Activated CD8-positive, alpha-beta T cell treated with anti-CD3 and anti-CD28 coated beads for 36 hours (primary cell): ENCODE results near the gene CDKN1C. TPM values are rescaled to one million over a fixed set of nuclear protein-coding genes. Genes with fewer than 3 reads are reported as not detected.

Experiments
- ATAC-seq: fragments of 200-7000 bp; cut with Tn5 transposase; one replicate; pipeline ENCODE4 v1.10.0; 2021; ENCODE audit warnings: mild to moderate bottlenecking, moderate library complexity
- CTCF ChIA-PET: fragments of 350-600 bp; sonication (Branson Sonifier 250); formaldehyde crosslinking; loops from one replicate; lab custom pipeline; 2021; ENCODE audit warnings: antibody characterized with exemption; lab: Charles Lee
- POLR2A ChIA-PET: fragments of 350-600 bp; sonication (Branson Sonifier 250); formaldehyde crosslinking; loops from one replicate; lab custom pipeline; 2021; ENCODE audit warnings: antibody characterized with exemption; lab: Charles Lee
- DNase-seq: peaks from one replicate; pipeline ENCODE4 v3.0.0-alpha.2; 2020
- H3K27ac Mint-ChIP-seq: one replicate; pipeline ENCODE4 v1.8.0; 2021; ENCODE audit warnings: mild to moderate bottlenecking, mixed read lengths
- H3K27me3 Mint-ChIP-seq: one replicate; pipeline ENCODE4 v1.8.0; 2021; ENCODE audit warnings: mixed read lengths
- H3K36me3 Mint-ChIP-seq: one replicate; pipeline ENCODE4 v1.8.0; 2021; ENCODE audit warnings: low read depth, mixed read lengths
- H3K4me1 Mint-ChIP-seq: one replicate; pipeline ENCODE4 v1.8.0; 2021; ENCODE audit warnings: low read depth, mixed read lengths
- H3K4me3 Mint-ChIP-seq: one replicate; pipeline ENCODE4 v1.8.0; 2021; ENCODE audit warnings: mild to moderate bottlenecking, moderate library complexity, mixed read lengths
- H3K9me3 Mint-ChIP-seq: one replicate; pipeline ENCODE4 v1.8.0; 2021; ENCODE audit warnings: mixed read lengths
- CTCF ChIP-seq: fragments of 200-600 bp; IDR thresholded peaks from one replicate; pipeline ENCODE4 v1.8.0; 2022; ENCODE audit warnings: antibody characterized with exemption, mild to moderate bottlenecking
- intact Hi-C: fragments of 100-400 bp; cut with micrococcal nuclease; formaldehyde crosslinking; loops from one replicate; pipeline ENCODE4 v1.10.0; 2022
- total RNA-seq, 2 experiments: library from RNA; stranded (reverse); gene quantifications; one replicate each; pipeline ENCODE4 v1.2.3, GENCODE V29; 2021

Gene CDKN1C
- total RNA-seq, 2 experiments from 2014 or later, result 1.6 TPM

GRCh38 chr11:2881981-2882375 is 3.6 kb downstream of the CDKN1C start:
- intact Hi-C loops, result no loop called here
- H3K36me3 Mint-ChIP-seq, result no peaks in the 10 kb centered on the region

GRCh38 chr11:2881076-2881980 is 4.2 kb downstream of the CDKN1C start:
- H3K27me3 Mint-ChIP-seq, result peaks cover 5% of the 10 kb centered on the region
- peaks cover 2% of the 10 kb centered on the region for H3K4me1 Mint-ChIP-seq
- H3K36me3 Mint-ChIP-seq, result no peaks in the 10 kb centered on the region
- ChIA-PET CTCF (interaction anchor here (1.6 to 2.0 kb wide), 3 partner anchors 8 to 349 kb away, joined by 4 to 14 read pairs (median 8); no protein-coding TSS in a partner anchor), POLR2A (no interaction called here)
- ATAC-seq (no peak), DNase-seq (no peak)
- TF ChIP-seq CTCF, result no peak
- H3K4me3 Mint-ChIP-seq, result no peak overlapping the region
- no peaks in the 10 kb centered on the region for H3K9me3 Mint-ChIP-seq
- H3K27ac Mint-ChIP-seq, result no peak overlapping the region
- intact Hi-C loops, result no loop called here

More at GRCh38 chr11:2881981-2882375, 3.6 kb downstream of the CDKN1C start:
- no peak overlapping the region for H3K4me3 Mint-ChIP-seq
- H3K9me3 Mint-ChIP-seq, result no peaks in the 10 kb centered on the region
- peaks cover 2% of the 10 kb centered on the region for H3K4me1 Mint-ChIP-seq
- H3K27ac Mint-ChIP-seq, result no peak overlapping the region
- no peak for DNase-seq
- ChIA-PET CTCF (interaction anchor here (1.9 to 2.0 kb wide), 2 partner anchors 11 to 350 kb away, joined by 8 to 14 read pairs; no protein-coding TSS in a partner anchor), POLR2A (no interaction called here)
- peaks cover 5% of the 10 kb centered on the region for H3K27me3 Mint-ChIP-seq
- TF ChIP-seq CTCF, result no peak
- ATAC-seq, result no peak

- no peaks in the 10 kb centered on the region for H3K36me3 Mint-ChIP-seq
Observed at GRCh38 chr11:2880646-2881045, 4.9 kb downstream of the CDKN1C start.

GRCh38 chr11:2878782-2879181 is 6.8 kb downstream of the CDKN1C start:
- Mint-ChIP-seq H3K4me1 (no peaks in the 10 kb centered on the region), H3K36me3 (no peaks in the 10 kb centered on the region), H3K9me3 (no peaks in the 10 kb centered on the region), H3K27ac (no peak overlapping the region), H3K4me3 (no peak overlapping the region), H3K27me3 (peaks cover 3% of the 10 kb centered on the region)
- TF ChIP-seq CTCF, result no peak
- intact Hi-C loops, result no loop called here
- CTCF ChIA-PET, result interaction anchor here (0.8 to 3.2 kb wide), 4 partner anchors 9 to 346 kb away, joined by 3 to 19 read pairs (median 4); no protein-coding TSS in a partner anchor
- POLR2A ChIA-PET, result interaction anchor here (1.5 kb wide), 1 partner anchor 13 kb away, joined by 3 read pairs; no protein-coding TSS in a partner anchor
- no peak for ATAC-seq
- DNase-seq, result no peak

More at GRCh38 chr11:2880646-2881045, 4.9 kb downstream of the CDKN1C start:
- CTCF ChIA-PET, result interaction anchor here (1.6 to 2.0 kb wide), 3 partner anchors 9 to 348 kb away, joined by 4 to 14 read pairs (median 8); no protein-coding TSS in a partner anchor
- POLR2A ChIA-PET, result no interaction called here
- no peak overlapping the region for H3K4me3 Mint-ChIP-seq
- no peak for DNase-seq
- H3K27ac Mint-ChIP-seq, result no peak overlapping the region
- intact Hi-C loops, result no loop called here
- peaks cover 5% of the 10 kb centered on the region for H3K27me3 Mint-ChIP-seq
- peaks cover 2% of the 10 kb centered on the region for H3K4me1 Mint-ChIP-seq
- TF ChIP-seq CTCF, result no peak
- no peak for ATAC-seq
- H3K9me3 Mint-ChIP-seq, result no peaks in the 10 kb centered on the region

GRCh38 chr11:2877474-2877873 is 8.1 kb downstream of the CDKN1C start:
- ChIA-PET CTCF (interaction anchor here (1.0 to 3.2 kb wide), 4 partner anchors 8 to 345 kb away, joined by 4 to 19 read pairs (median 6); partner anchors contain the start of gene CDKN1C), POLR2A (no interaction called here)
- peaks cover 2% of the 10 kb centered on the region for H3K27me3 Mint-ChIP-seq
- ATAC-seq, result no peak
- no peak for TF ChIP-seq CTCF
- no peak for DNase-seq
- H3K27ac Mint-ChIP-seq, result no peak overlapping the region
- H3K4me1 Mint-ChIP-seq, result no peaks in the 10 kb centered on the region
- no peaks in the 10 kb centered on the region for H3K36me3 Mint-ChIP-seq
- H3K4me3 Mint-ChIP-seq, result no peak overlapping the region
- H3K9me3 Mint-ChIP-seq, result no peaks in the 10 kb centered on the region
- intact Hi-C loops, result no loop called here
